Cardiac fibroblast (primary cell): ENCODE data around the gene EPGN.
A peak's percentile ranks its signal among the peaks of the same experiment; 100 is the strongest.

Source experiments
- DNase-seq, 2 donors: peaks; one replicate each; pipeline versions ENCODE4 v3.0.0 to v3.0.0-alpha.2; 2010; ENCODE audit warnings: low read depth in 2 of 2
- H3K4me3 ChIP-seq, 2 donors: replicated peaks in 1 of 2; 1 replicate in 1 of 2; 2 replicates in 1 of 2; pipeline ENCODE4 v1.5.1; 2011; ENCODE audit warnings: low read depth in 2 of 2, low read length in 2 of 2, mild to moderate bottlenecking in 2 of 2, moderate library complexity in 1 of 2
- CTCF ChIP-seq: IDR thresholded peaks from one replicate; pipeline ENCODE4 v1.5.1; 2011; ENCODE audit warnings: low read depth, mild to moderate bottlenecking, low read length, inconsistent platforms

Gene EPGN

GRCh38 chr4:74365761-74366160 is 57.5 kb downstream of the EPGN start:
- peak in 1 of 2 donors; percentile 37 for DNase-seq
- TF ChIP-seq CTCF = no peak
- peak overlapping the region; percentile 17 to 68 for H3K4me3 ChIP-seq
